Placental epithelial cell (primary cell): ENCODE results near the gene DNAJC5G. TPM values are rescaled to one million over a fixed set of nuclear protein-coding genes. Genes with fewer than 3 reads are reported as not detected.

Source experiments
- total RNA-seq: library from RNA; depleted of rRNA; stranded (reverse); fragments of >200 nt; gene quantifications from 2 replicates; pipeline ENCODE4 v1.2.3, GENCODE V29; 2012

Gene DNAJC5G
- not detected in 2 replicates for total RNA-seq

GRCh38 chr2:27275211-27276150 lies at the start of gene DNAJC5G:
TSS of gene DNAJC5G (plus strand) at chr2:27275433. CDS start at chr2:27276729, 1,296 bp downstream.

GRCh38 chr2:27262379-27263286 lies 12.6 kb upstream of the DNAJC5G start, which contains the start of gene SLC30A3:
TSS of gene SLC30A3 (minus strand) at chr2:27263047. CDS start at chr2:27262906, 141 bp downstream.

GRCh38 chr2:27281855-27282559 lies 6.8 kb downstream of the DNAJC5G start, which contains the start of gene TRIM54:
TSS of gene TRIM54 (plus strand) at chr2:27282429. CDS start at chr2:27282732, 303 bp downstream.

GRCh38 chr2:27308359-27308881 lies 33.2 kb downstream of the DNAJC5G start, which contains the start of gene UCN:
TSS of gene UCN (minus strand) at chr2:27308445. CDS start at chr2:27307895, 550 bp downstream.

GRCh38 chr2:27322766-27323595 lies 47.7 kb downstream of the DNAJC5G start, which contains the start of gene MPV17:
TSS of gene MPV17 (minus strand) at chr2:27323097. CDS start at chr2:27322517, 580 bp downstream.

Other genes starting within 250 kb of the DNAJC5G start
- gene TMEM214, start 242.5 kb upstream of the DNAJC5G start, total RNA-seq: 68.0 and 78.1 TPM in 2 replicates
- 39.6 and 41.2 TPM in 2 replicates for gene AGBL5, start 223.8 kb upstream of the DNAJC5G start, total RNA-seq
- gene OST4, start 203.8 kb upstream of the DNAJC5G start, total RNA-seq: 217 and 424 TPM in 2 replicates
- gene EMILIN1, start 196.8 kb upstream of the DNAJC5G start, total RNA-seq: 5.2 and 24.7 TPM in 2 replicates
- under 0.01 TPM in 1 of 2 replicates, not detected in the other for gene KHK, start 188.7 kb upstream of the DNAJC5G start, total RNA-seq
- under 0.01 and 0.33 TPM in 2 replicates for gene CGREF1, start 156.3 kb upstream of the DNAJC5G start, total RNA-seq
- not detected in 2 replicates for gene ABHD1, start 151.6 kb upstream of the DNAJC5G start, total RNA-seq
- gene PREB, start 140.8 kb upstream of the DNAJC5G start, total RNA-seq: 44.4 and 75.3 TPM in 2 replicates
- gene PRR30, start 136.0 kb upstream of the DNAJC5G start, total RNA-seq: not detected in 2 replicates
- gene TCF23, start 126.4 kb upstream of the DNAJC5G start, total RNA-seq: not detected in 2 replicates
- gene ATRAID, start 63.4 kb upstream of the DNAJC5G start, total RNA-seq: 197 and 201 TPM in 2 replicates
- gene SLC5A6, start 63.2 kb upstream of the DNAJC5G start, total RNA-seq: 174 and 243 TPM in 2 replicates
- gene CAD, start 58.1 kb upstream of the DNAJC5G start, total RNA-seq: 46.3 and 52.6 TPM in 2 replicates
- 0.11 TPM in 1 of 2 replicates, not detected in the other for gene SLC30A3, start 12.4 kb upstream of the DNAJC5G start, total RNA-seq
- not detected in 2 replicates for gene TRIM54, start 7.0 kb downstream of the DNAJC5G start, total RNA-seq
- gene UCN, start 33.0 kb downstream of the DNAJC5G start, total RNA-seq: 0.22 and 2.0 TPM in 2 replicates
- gene MPV17, start 47.7 kb downstream of the DNAJC5G start, total RNA-seq: 56.1 TPM in 2 replicates
- gene GTF3C2, start 81.3 kb downstream of the DNAJC5G start, total RNA-seq: 43.6 and 52.2 TPM in 2 replicates
- 30.6 and 34.1 TPM in 2 replicates for gene EIF2B4, start 94.9 kb downstream of the DNAJC5G start, total RNA-seq
- 148 and 178 TPM in 2 replicates for gene SNX17, start 95.2 kb downstream of the DNAJC5G start, total RNA-seq
- gene ZNF513, start 105.3 kb downstream of the DNAJC5G start, total RNA-seq: 10.5 and 11.4 TPM in 2 replicates
- gene PPM1G, start 134.2 kb downstream of the DNAJC5G start, total RNA-seq: 47.9 and 50.6 TPM in 2 replicates
- gene NRBP1, start 153.2 kb downstream of the DNAJC5G start, total RNA-seq: 171 and 233 TPM in 2 replicates
- 8.2 and 22.0 TPM in 2 replicates for gene KRTCAP3, start 166.9 kb downstream of the DNAJC5G start, total RNA-seq
- 13.1 and 14.9 TPM in 2 replicates for gene IFT172, start 214.3 kb downstream of the DNAJC5G start, total RNA-seq
- 11.0 and 12.1 TPM in 2 replicates for gene FNDC4, start 219.8 kb downstream of the DNAJC5G start, total RNA-seq
- gene GCKR, start 221.4 kb downstream of the DNAJC5G start, total RNA-seq: 1.2 TPM in 1 of 2 replicates, not detected in the other